C4-2B (cell line): ENCODE measurements around the gene CDC26.

Experiments
- H3K27ac ChIP-seq: fragments of 450-650 bp; 2 replicates; pipeline ENCODE4 v1.5.1; 2017
- ZFX ChIP-seq: fragments of 450-650 bp; IDR thresholded peaks from 2 replicates; pipeline ENCODE4 v1.6.1; 2017
- TF ChIP-seq, protein P1 (sequence below): fragments of 450-650 bp; conservative IDR thresholded peaks from 2 replicates; pipeline ENCODE4 v1.5.1; 2017; ENCODE audit warnings: mild to moderate bottlenecking

Gene CDC26

DNA sequence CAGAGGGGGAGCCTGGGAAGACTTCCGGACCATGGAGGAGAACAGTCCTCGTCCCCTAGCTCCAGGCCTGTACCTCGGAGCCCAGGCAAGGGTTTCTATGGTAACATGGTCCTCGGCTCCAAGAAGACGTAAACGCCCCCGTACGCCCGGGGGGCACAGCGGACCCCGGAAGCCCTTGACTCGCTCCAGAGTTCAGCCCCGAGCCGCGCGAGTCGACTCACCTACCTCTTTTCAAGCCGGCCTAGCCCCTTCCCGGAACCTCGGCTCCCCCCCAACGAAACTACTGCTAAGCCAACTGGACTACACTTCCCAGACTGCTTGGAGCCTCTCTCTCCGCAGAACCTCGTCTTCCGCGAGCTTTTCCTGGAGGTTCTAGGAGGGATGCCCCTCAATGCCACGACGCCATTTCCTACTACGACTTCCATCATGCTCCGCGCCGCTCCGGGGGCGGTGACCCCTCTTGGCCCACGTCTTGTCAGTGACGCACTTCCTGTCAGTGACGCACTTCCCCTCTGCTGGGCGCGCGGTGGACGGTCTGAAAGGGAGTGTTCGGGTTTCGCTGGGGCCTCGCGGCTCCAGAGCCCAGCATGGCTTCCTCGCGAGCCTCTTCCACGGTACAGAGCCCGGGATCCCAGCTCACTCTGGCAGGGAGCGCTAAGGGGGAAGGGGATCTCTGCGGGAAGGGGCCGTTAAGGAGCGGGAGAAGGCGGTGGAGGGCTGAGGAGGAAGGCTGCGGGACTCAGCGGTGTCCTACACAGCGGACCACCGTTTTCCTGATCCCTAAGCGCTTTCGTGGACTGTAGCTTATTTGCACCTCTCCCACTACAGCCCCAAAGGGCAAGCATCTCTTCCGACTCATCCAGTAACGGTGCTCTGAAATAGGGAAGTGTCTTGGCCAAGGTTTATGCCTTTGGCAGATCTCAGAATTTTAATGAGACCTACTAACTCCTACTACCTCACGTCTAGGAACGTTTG, at the start of gene CDC26, which contains the start of gene PRPF4:
TSS of gene CDC26 (minus strand) at position 416 of the 975 bp plus-strand sequence. CDS start 3,065 bp downstream, outside the sequence.
TSS of gene PRPF4 (plus strand) at position 502 of the 975 bp plus-strand sequence. CDS start at position 588, 86 bp downstream.
- TF ChIP-seq ZFX: peak; percentile 50; the same call in 1 of the 2 replicates
- TF ChIP-seq, protein P1, sequence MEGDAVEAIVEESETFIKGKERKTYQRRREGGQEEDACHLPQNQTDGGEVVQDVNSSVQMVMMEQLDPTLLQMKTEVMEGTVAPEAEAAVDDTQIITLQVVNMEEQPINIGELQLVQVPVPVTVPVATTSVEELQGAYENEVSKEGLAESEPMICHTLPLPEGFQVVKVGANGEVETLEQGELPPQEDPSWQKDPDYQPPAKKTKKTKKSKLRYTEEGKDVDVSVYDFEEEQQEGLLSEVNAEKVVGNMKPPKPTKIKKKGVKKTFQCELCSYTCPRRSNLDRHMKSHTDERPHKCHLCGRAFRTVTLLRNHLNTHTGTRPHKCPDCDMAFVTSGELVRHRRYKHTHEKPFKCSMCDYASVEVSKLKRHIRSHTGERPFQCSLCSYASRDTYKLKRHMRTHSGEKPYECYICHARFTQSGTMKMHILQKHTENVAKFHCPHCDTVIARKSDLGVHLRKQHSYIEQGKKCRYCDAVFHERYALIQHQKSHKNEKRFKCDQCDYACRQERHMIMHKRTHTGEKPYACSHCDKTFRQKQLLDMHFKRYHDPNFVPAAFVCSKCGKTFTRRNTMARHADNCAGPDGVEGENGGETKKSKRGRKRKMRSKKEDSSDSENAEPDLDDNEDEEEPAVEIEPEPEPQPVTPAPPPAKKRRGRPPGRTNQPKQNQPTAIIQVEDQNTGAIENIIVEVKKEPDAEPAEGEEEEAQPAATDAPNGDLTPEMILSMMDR: no peak
- H3K27ac ChIP-seq: peak within 1 kb of the TSS; percentile 88

DNA sequence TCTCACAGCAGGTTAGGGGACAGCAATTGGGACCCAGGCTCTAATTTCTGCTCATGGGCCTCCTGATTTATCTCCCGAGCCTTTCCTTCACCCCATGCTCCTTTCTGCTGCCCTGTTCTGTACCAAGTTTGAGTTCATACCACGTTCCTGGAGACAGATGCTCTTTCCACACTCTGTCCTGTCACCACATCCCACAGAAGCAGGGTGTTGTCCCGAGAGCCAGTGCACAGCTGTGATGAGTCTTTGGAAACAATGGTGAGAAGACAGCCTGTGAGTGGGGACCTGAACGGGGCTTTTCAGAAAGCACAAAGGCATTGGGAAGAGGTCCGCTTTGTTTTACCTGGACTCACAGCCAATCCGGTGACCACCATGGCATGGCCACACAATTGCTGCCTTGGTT, 47.3 kb upstream of the CDC26 start:
- TF ChIP-seq, protein P1: no peak
- no peak for TF ChIP-seq ZFX
- no peak overlapping the region for H3K27ac ChIP-seq

GRCh38 chr9:113320051-113320450, 44.7 kb upstream of the CDC26 start:
- no peak for TF ChIP-seq ZFX
- H3K27ac ChIP-seq: no peak overlapping the region

- no peak overlapping the region for H3K27ac ChIP-seq
- TF ChIP-seq, protein P1: no peak
- TF ChIP-seq ZFX: no peak
Observed at GRCh38 chr9:113319054-113319453, 43.7 kb upstream of the CDC26 start.

DNA sequence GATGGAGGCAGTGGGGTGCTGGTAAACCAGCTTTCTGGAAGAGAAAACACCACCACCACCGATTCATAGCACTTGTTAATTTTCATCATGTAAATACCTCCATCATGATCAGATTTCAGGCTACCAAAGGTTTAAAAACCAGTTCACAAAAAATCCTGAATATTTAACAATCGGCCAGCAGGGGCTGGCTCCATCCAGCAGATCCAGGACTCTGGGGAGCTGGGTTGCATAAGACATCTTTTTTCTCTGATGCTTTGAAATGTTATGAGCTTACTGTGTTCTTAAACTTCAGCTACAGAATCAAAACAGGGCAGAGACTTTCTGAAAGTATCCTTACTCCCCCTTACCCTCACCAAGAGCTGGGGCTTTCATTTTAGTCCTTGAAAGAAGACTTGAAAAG, 42.4 kb upstream of the CDC26 start:
- no peak overlapping the region for H3K27ac ChIP-seq
- TF ChIP-seq, protein P1: no peak; the same call in 1 of the 2 replicates
- no peak for TF ChIP-seq ZFX

- TF ChIP-seq, protein P1: no peak
- TF ChIP-seq ZFX: no peak
- H3K27ac ChIP-seq: no peak overlapping the region
Observed at GRCh38 chr9:113316030-113316429, 40.7 kb upstream of the CDC26 start.

DNA sequence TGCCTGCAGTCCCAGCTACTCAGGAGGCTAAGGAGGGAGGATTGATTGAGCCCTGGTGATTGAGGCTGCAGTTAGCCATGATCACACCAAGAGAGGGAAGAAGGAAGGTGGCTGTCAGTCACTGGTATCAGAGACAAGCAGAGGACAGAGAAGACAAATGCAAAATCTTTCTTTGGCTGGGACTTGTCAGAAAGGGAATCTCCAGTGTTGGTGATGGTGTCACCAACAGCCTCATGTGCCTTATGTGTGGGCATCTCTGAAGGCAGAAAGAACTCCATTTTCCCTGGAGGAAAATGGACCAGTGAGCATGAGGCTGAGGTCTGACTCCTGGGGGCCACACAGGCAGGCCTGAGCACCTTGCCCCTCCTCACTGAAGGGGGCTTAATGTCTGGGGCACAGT, 39.9 kb upstream of the CDC26 start:
- no peak overlapping the region for H3K27ac ChIP-seq
- TF ChIP-seq ZFX: no peak
- TF ChIP-seq, protein P1: no peak
